ENCODE results near the gene MT1B.

GRCh38 chr16:56613706-56614105 lies 38.0 kb upstream of the MT1B start:
- TF ChIP-seq, protein P1, sequence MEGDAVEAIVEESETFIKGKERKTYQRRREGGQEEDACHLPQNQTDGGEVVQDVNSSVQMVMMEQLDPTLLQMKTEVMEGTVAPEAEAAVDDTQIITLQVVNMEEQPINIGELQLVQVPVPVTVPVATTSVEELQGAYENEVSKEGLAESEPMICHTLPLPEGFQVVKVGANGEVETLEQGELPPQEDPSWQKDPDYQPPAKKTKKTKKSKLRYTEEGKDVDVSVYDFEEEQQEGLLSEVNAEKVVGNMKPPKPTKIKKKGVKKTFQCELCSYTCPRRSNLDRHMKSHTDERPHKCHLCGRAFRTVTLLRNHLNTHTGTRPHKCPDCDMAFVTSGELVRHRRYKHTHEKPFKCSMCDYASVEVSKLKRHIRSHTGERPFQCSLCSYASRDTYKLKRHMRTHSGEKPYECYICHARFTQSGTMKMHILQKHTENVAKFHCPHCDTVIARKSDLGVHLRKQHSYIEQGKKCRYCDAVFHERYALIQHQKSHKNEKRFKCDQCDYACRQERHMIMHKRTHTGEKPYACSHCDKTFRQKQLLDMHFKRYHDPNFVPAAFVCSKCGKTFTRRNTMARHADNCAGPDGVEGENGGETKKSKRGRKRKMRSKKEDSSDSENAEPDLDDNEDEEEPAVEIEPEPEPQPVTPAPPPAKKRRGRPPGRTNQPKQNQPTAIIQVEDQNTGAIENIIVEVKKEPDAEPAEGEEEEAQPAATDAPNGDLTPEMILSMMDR (IDR thresholded peaks at IDR 0.05; ENCODE audit: poor library complexity) = no peak
- TF ChIP-seq EZH2 (IDR thresholded peaks at IDR 0.05; ENCODE audit: borderline replicate concordance) = no peak

Data from hepatocyte (in vitro differentiated cells).